NCI-H2171 treated with DMSO at 0.1 percent for 48 hours (cell line): ENCODE data around the gene FMNL3.

ENCODE experiments used
- DNase-seq: peaks from one replicate; lab custom pipeline; 2025; lab: John Stamatoyannopoulos, UW

The FMNL3 gene

DNA sequence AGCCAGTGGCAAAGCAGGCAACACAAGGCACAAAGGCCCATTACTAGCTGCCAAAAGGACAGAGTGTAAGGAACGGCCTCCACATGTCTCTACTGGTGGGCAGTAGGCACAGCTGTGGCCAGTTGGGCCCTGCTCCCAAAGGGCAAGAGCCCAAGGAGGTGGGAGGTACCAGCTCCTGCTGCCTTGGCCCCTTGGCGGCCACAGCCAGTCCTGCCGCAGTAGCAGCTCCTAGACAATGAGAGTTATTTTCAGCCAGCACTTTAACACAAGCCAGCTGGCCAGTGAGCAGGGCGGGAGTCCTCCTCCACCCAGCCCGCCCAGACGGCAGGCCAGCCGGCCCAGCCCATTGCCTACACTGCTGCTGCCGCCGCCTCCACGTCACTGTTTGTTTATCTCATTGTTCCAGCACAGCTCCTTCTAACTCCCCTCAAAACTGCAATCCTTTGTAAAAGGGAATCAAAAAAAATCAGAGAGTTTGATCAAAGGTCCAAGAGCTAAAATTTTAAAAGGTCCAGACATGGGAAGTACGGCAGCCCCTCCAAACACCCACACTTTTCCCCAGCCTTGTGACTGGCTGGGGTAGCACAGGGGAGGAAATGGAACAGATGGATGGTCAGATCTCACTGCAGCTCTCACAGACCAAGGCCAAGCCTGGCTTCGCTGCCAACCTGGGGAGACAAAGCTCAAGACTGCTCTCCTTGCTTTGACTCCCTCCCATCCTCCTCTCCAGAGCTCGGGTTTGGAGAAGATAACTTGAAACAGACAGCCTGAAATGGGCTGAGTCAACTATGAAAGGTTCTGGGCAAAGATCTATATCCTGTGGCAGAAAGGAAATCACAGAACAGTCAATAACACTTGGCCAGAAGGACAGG is 33.5 kb downstream of the FMNL3 start:
- peak; percentile 1 for DNase-seq

DNA sequence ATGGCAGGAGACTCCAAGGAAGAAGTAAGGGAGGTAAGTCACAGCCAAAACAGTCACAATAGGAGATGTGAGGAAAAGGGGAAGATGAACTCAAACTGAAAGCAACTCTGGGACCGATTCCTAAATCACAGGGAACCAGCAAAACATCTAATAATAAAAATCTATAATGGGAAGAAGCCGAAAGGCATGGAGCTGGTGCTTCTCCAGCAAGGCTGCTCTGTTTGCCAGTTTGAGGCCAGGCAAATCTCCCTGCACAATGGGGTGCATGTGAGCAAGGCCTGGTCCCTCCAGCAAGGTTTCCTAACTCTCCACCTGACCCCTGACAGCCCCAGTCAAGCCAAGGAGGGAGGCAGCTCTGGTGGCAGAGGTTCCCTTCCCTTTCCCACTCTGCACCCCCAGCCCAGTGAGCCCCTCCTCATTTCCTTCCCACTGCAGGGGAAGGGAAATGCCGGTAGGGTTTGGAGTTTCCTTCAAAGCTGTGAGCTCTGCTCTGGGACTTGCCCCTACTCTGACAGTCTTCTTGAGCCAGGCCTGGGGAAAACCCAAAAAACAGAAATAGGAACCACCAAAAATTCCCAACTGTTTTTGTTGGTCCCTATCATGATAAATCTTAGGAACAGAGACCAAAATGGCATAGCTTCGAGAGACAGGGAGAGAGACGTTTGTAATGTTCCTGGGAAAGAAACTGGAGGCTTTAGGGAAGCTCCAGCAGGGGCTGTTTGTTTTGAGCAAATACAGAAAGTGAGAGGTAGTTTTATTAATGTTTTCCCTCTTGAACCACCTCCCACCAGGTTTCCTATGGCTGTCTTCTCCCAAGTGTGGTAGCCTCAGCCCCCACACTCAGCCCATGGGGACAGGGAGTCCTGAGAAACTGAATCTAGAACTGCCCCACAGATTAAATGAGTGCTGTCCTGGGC is 34.6 kb downstream of the FMNL3 start:
- DNase-seq: no peak

DNA sequence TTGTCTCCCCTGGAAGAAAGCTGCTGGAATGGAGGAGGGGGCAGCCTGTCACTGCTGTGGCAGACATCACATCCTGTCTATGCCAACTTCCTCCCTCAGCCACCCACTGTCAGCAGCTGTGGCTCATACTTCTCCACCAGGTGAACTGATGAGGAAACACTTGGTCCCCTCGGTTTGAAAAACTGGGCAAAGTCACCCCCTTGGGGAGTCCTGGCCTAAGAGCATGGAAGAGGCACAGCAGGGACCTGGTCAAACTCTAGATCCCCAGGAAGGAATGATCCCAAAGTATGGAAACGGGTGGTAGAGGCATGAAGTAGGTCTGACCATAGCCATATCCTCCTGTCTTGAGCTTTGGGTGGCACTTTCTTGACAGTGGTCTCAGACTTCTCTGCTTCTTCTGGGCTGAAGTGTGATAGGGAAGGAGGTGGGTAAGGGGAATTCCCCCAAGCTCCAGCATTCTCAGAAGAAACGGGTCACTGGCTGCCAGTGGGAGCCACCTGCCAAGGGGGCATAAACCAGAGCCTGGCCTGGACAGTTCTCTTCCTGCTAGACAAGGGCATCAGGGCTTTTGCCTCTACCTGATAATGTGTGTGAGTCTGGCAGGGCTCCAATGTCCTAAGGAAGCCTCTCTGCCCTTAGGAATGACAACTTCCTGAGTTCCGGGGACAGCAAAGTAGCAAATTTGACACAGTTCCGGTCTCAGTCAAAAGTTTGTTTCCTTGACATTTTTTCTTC is 36.0 kb downstream of the FMNL3 start:
- no peak for DNase-seq

DNA sequence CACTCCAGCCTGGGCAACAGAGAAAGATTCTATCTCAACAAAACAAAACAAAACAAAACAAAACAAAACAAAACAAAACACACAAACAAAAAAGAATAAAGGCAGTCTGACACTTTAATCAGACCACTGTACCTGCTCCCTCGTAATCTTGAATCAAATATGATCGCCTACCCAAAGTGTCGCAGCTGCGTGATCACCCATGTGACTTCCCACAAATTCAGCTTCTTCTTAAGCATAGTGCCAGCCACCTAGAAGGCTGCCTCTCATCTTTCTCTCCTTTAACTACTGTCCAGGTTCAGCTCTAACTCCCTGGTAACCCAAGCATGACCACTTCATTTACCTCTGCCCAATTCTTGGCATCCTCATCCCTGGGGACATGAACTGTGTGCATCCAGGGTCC is 37.4 kb downstream of the FMNL3 start:
- DNase-seq: no peak

DNA sequence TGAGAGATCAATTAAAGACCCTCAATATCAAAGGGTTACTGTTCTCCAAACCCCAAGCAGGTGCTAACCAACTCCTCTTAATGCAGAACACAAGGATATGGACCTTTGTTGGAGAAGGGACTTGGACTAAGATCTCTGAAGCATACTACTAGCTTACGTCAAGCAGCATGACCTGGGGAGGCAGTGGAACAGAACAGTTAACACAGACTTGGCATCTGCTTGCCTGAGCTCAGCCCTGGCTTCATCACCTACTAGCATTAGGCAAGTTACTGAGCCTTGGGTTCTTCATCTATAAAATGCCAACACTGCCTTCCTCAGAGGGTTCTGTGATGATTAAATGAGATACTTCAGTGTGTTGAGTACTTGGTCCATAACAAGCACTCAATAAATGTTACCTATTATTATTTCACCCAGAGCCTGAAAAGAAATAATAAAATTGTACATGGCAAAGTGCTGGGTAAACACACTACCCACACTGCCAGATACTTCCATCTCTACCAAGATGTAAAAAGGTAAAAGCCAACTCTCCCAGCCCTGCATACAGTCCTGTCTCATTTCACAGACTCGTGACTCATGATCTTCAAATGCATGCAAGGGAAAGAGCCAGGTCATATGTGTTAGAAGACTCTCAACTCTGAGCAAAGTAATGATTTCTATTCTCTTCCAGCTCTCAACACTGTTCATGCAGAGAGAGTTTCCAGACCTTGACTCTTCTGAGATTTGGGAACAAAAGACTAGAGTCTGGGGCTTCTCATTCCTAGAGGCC is 39.7 kb downstream of the FMNL3 start:
- no peak for DNase-seq

DNA sequence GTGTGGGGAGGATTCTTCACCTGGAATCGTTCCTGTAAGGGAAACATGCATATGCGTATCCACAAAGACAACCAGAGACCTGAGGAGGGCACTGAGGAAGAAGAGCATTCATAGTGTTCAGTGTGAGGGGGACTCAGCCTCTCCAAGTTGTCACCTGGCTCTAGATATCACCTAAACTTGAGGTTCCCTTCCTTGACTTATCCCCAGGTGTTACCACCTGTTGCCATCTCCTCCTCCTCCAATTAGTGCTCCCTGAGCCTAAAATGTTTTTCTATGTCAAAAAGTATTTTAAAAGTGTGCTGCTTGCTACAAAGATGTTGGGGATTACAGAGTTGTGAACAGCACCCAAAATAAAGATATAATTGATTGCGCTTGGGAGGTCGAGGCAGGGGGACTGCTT is 41.0 kb downstream of the FMNL3 start:
- DNase-seq: no peak

DNA sequence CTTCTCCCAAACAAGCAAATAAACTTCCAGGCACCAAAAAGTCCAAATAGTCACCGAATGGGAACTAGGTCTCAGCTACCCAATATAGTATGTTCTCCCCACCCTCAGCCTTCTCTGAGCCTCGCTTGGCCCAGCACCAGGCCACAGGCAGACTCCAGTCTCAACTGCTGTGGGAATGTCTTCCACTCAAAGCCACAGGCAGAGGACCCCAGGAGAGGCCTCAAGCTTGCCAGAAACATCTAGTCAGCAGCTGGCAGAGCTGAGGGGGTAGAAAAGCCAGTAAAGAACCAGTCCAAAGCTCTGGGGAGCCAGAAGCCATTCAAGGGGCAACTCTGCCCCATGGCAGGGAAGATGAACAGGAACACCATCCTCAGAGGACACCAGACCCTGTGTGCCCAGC is 41.8 kb downstream of the FMNL3 start:
- DNase-seq: no peak

DNA sequence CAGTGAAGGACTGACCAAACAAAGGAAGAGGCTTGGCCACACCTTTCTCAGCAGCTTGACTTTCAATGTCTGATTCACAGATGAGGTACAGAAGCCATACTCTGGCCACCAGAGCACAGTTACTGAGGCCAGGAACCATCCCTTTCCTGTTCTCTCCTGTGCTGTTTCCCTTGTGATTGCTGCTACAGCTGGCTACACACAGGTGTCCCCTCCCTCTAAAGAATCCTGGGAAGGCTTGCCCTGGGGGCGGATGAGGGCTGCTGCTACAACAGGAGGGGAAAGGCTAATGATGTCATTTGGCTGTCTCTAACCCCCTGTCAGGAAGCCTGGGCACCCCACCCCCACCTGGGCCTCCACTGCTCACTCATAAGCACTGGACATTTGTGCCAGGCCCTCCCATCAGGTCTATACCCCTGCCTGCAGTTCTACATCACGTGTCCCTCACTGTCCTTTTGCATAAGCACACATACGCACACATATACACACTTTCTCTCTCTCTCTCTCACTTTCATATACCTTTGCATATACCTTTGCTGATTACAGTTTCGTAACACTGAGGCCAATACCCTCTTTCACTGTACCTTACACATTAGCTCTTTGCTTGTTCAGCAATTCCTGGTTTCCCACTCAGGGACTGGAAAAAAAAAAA is 42.5 kb downstream of the FMNL3 start:
- no peak for DNase-seq

DNA sequence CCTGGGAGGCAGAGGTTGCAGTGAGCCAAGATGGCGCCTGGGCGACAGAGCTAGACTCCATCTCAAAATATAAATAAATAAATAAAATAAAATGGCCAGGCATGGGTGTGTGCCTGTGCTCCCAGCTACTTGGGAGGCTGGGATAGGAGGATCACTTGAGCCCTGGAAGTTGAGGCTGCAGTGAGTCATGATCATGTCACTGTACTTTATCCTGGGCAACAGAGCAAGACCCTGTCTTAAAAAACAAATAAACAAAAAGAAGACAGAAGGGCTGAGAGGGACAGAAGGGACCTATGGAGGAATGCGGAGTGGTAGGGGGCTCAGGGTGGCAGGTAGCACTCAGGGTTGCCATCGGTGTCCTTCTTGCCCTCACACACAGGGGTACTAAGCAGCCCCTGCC is 43.0 kb downstream of the FMNL3 start:
- DNase-seq: no peak

DNA sequence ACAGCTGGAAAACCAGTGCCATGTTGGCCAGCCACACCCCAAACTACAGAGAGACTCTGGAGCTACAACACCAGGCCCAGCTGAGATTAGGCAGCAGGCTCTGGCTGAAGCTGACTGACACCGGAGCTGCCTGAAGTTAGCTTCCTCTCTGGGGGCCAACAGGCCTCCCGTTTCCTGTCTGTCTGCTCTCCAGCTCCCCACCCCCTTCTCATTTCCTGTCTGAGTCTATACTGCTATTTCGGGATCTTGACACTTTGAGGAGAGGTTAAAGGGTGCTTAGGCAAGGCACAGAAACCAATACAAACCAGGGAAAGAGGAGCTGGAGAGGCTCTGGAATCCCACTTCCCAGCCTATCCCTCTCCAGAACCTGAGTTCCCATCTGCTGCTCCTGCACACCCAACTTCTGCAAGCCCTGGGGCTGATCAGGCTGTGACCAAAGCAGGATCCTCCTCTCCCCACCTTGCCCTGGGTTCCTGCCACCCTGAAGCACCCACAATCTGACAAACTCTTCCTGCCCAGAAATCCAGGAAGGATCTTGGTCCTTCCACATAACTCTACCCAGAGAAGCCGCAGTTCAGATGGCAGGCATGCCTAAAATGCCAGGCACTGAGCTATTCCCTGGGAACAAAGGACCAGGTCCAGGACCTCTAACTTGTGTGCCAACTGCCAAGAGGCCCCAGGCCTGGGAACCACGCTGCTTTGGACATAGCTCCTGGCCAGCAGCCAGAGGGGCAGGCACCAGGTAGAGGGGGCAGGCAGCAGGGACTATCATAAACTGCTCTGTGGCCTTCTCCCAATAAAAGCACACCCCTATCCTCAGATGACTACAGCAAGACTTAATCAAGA is 44.0 kb downstream of the FMNL3 start:
- DNase-seq: no peak

DNA sequence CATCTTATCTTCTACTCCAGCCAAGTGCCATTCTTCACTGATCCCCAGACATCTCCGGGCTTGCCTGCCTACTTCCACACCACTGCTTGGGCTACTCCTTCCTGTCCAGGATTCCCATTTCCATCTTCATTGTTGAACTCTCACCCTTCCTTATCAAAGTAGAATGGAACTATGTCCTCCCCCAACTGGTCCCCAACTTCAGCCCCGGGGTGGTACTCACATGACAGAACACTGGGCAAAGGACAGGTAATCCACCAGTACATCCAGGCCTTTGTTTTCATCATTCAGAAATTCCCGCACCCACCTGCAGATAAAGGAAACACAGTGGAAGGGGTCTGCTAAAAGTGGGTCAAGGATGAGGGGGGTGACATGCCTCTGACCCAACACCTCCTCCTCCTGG is 45.5 kb downstream of the FMNL3 start:
- DNase-seq: no peak

DNA sequence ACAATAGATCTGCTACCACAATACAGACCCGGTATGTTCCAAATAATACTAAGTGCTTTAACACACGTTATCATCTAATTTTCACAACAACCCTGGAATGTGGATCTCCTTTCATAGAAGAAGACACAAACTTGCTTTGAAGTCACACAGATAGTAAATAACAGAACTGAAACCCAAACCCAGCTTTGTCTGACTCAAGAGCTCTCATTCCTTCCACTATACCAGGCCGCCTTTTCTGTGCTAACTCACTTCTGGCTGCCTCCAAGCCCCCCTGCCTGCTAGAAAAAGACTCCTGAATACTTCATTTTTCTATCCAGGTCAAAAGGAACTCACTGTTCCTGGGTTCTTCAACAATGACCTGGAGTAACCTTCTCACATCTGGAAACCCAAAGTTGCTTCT is 46.0 kb downstream of the FMNL3 start:
- DNase-seq: no peak

DNA sequence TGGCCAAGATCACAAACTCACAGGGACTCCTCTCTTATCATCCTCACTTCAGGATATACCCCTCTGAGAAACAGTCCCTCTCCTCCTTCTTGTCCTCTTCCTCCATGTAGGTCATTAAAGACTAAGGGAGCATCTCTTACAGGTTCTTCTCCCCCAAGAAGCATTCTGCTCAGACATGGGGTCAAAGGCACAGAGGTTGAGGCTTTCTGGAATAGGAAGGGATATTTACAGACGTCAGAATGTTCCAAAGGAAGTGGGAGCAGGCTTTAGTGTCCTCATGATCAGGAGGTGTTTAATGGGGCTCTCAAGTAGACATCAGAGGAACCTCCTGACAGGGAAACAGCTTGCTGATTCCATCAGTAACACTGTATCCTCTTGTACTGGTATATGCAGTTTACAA is 47.5 kb downstream of the FMNL3 start:
- DNase-seq: no peak

DNA sequence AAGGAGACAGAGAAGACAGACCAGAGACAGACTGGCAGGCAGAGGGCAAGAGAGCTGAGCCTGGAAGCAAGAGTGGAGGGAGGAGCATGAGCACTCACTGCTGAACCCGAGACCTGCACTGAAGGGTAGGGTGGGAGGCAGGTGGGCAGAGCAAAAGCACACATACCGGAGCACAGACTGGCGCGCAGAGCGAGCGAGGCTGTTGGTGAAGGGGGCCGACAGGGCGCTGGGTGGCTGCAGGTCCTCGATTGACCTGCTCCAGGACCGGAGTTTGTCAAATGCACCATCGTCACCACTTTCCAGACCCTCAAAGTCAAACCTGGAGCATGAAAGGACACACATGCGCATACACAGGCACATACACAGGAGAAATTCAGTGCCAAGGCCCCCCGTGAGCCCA is 48.9 kb downstream of the FMNL3 start:
- DNase-seq: no peak

DNA sequence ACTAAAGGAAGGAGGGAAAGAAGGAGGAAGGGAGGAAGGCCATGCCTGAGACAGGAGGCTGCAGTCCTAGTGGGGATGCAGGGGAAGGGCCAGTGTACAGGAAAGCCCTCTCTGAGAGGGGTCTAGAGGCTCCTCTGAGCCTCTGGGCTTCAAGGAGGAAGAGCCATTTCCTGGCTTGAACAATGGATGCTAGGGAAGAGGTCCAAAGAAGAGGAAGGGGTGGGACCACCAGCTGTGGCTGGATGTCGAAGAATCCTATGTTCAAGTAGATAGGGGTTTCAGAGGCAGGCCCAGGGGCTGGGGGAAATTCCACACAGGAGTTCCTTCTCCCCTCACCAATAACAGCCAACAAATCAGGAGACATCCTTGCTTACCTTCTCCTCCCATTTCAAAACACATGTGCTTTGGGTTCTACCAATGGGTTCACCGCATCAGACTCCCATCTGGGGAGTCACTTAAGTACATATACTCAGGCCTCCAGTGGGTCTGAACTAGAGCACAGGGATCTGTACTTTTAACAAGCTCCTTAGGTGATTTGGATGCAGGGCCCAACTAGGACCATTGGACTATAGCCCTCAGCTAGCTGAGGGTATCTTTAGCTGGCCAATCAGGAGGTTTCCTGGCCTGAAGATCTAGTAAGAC is 51.5 kb downstream of the FMNL3 start:
- no peak for DNase-seq

DNA sequence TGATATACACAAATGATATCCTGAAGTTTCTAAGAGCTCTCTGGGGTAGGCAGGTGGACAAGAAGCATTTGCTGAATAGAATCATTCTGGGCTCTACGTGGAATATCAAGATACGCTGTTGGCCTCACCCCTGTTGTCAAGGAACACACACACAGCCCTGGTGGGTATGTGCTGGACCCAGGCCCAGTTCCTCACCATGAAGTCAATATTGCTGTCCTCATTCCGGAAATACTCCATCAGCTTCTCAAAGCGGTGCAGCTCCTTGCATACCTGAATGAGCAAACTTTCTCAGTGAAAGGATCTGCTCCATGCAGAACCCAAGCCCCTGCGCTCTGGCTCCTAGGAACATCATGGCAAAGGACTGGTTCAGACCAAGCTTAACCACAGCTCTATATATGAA is 52.5 kb downstream of the FMNL3 start:
- no peak for DNase-seq

DNA sequence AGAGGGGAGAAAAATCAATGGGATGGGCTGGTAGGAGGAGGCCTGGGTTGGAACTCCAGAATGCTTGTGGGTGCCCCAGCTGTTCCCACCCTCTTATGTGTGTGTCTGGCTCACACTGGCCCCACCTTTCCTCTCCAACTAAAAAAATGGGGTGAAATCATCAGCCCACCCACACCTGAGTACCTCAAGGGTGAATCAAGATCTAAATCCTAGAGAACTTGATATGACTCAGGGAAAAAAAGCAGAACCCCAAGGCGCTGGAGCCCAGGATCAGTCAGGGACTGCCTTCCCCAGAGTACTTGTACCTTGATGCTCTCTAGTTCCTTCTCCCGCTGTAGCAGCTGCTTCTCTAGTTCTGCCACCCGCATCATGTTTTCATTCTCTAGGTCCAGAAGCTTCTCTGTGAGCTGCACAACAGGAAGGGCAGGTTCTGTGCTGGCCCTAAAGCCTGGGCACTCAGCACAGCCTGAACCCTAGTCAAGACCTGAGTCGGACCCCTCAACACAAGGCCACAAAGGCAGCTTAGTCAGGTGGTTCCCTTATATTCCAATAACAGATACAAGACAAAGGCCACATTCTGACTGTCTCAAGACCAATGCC is 54.2 kb downstream of the FMNL3 start:
- no peak for DNase-seq

DNA sequence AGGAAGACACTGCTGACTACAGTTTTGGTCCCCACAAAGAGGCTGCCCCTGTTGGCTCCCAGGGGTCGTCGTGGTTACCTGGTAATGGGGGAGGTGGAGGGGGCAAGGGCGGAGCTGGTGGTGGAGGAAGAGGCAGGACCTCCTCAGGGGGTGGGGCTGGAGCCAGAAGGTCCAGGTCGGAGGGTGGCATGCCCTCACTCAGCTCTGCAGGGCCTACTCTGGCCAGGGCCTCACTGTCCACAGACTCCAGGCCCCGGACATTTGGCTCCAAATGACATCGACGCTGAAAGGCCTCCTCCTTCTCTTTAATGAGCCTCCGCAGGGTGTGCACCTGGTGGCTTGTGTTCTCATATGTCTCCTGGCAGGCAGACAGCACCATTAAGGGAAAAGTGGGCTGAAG is 55.4 kb downstream of the FMNL3 start:
- no peak for DNase-seq

DNA sequence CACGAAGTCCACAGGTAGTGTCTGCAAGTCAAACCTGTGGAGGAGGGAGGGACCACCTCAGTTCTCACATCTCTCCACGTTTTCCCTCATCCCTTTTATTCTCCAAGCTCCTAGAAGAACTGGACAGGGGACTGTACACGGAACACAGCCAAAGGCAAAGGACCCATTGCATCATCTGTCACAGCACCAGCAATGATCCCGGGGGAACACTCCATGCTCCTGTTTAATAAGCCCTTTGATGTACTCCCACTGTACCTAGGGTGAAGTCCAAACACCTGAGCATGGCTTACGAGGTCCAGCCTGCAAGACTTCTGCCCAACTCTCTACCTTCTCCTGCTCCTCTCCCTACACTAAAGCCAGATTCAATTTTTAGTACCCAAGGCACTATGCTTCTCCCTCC is 57.3 kb downstream of the FMNL3 start:
- DNase-seq: no peak
